ENCODE data around the gene LRRTM2.

GRCh38 chr5:138918686-138919085 is 43.6 kb upstream of the LRRTM2 start:
- TF ChIP-seq, protein P1, sequence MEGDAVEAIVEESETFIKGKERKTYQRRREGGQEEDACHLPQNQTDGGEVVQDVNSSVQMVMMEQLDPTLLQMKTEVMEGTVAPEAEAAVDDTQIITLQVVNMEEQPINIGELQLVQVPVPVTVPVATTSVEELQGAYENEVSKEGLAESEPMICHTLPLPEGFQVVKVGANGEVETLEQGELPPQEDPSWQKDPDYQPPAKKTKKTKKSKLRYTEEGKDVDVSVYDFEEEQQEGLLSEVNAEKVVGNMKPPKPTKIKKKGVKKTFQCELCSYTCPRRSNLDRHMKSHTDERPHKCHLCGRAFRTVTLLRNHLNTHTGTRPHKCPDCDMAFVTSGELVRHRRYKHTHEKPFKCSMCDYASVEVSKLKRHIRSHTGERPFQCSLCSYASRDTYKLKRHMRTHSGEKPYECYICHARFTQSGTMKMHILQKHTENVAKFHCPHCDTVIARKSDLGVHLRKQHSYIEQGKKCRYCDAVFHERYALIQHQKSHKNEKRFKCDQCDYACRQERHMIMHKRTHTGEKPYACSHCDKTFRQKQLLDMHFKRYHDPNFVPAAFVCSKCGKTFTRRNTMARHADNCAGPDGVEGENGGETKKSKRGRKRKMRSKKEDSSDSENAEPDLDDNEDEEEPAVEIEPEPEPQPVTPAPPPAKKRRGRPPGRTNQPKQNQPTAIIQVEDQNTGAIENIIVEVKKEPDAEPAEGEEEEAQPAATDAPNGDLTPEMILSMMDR (IDR thresholded peaks at IDR 0.05; ENCODE audit: low read length), result no peak
- no peak for TF ChIP-seq EZH2 (IDR thresholded peaks at IDR 0.05; ENCODE audit: borderline replicate concordance, low read length)
